NCI-H187 (cell line): Measurements from ENCODE around the gene PCDHGA8.
"Not testable (repeated sequence)": the region's sequence is repeated elsewhere in the genome, so short reads cannot be mapped to it uniquely, and the experiment has no call there.

Experiments used
- DNase-seq, 2 experiments: peaks; one replicate each; lab custom pipeline; 2025; lab: John Stamatoyannopoulos, UW

PCDHGA8 gene

GRCh38 chr5:141432308-141432707 lies 39.9 kb downstream of the PCDHGA8 start:
- not testable (repeated sequence) for DNase-seq

- DNase-seq = not testable (repeated sequence)
Measured at GRCh38 chr5:141432726-141433125, 40.3 kb downstream of the PCDHGA8 start.

GRCh38 chr5:141434006-141434405 lies 41.6 kb downstream of the PCDHGA8 start:
- DNase-seq = no peak

- no peak for DNase-seq
Measured at GRCh38 chr5:141437221-141437620, 44.8 kb downstream of the PCDHGA8 start.

- DNase-seq = no peak
Measured at GRCh38 chr5:141439411-141440141, 47.1 kb downstream of the PCDHGA8 start.

GRCh38 chr5:141440341-141440740 lies 47.9 kb downstream of the PCDHGA8 start:
- DNase-seq = no peak

- DNase-seq = no peak
Measured at GRCh38 chr5:141441571-141442170, 49.2 kb downstream of the PCDHGA8 start.
